Tibial nerve (tissue), 4 donors: Measurements from ENCODE around the gene FBXL17. TPM values are rescaled to one million over a fixed set of nuclear protein-coding genes. Genes with fewer than 3 reads are reported as not detected.

Experiments
- DNase-seq, 2 donors: peaks; one replicate each; pipeline ENCODE4 v3.0.0-alpha.2; 2019; ENCODE audit warnings: low spot score in 2 of 2
- H3K27ac ChIP-seq, 4 donors: fragments of 200-600 bp; sonication (generic) in 3 of 4; one replicate each; pipeline ENCODE4 v1.5.1; 2017 to 2019; ENCODE audit warnings: mild to moderate bottlenecking in 1 of 4
- H3K27me3 ChIP-seq, 2 donors: fragments of 200-600 bp; sonication (generic) in 1 of 2; one replicate each; pipeline versions ENCODE4 v1.5.1 to v1.6.0; 2017 to 2019
- H3K36me3 ChIP-seq, 3 donors: fragments of 200-600 bp; sonication (generic); one replicate each; pipeline ENCODE4 v1.5.1; 2018 to 2019
- H3K4me1 ChIP-seq, 4 donors: fragments of 200-600 bp; sonication (generic) in 3 of 4; one replicate each; pipeline ENCODE4 v1.5.1; 2017 to 2019
- H3K4me3 ChIP-seq, 4 donors: fragments of 200-600 bp; sonication (generic) in 3 of 4; one replicate each; pipeline ENCODE4 v1.5.1; 2017 to 2019; ENCODE audit warnings: mild to moderate bottlenecking in 1 of 4, moderate library complexity in 1 of 4
- H3K9me3 ChIP-seq, 4 donors: fragments of 200-600 bp; sonication (generic) in 3 of 4; one replicate each; pipeline ENCODE4 v1.5.1; 2017 to 2019
- CTCF ChIP-seq, 5 experiments: fragments of 200-600 bp in 3 of 5; fragments of 450-650 bp in 2 of 5; sonication (generic) in 3 of 5; IDR thresholded peaks; one replicate each; pipeline ENCODE4 v1.5.1; 2016 to 2019; ENCODE audit warnings: antibody characterized with exemption in 5 of 5, mild to moderate bottlenecking in 3 of 5, moderate library complexity in 2 of 5
- EP300 ChIP-seq, 2 donors: sonication (generic); formaldehyde crosslinking; IDR thresholded peaks; one replicate each; pipeline ENCODE4 v1.6.1; 2017; ENCODE audit warnings: antibody characterized with exemption in 2 of 2, mild to moderate bottlenecking in 1 of 2
- POLR2A ChIP-seq, 2 donors: fragments of 450-650 bp; IDR thresholded peaks; one replicate each; pipeline ENCODE4 v1.6.1; 2017; ENCODE audit warnings: antibody characterized with exemption in 2 of 2, mild to moderate bottlenecking in 2 of 2, moderate library complexity in 2 of 2
- WGBS, 2 donors: methylation state at CpG; one replicate each; pipeline ENCODE4 v1.1.5; 2018; 5-methylcytosine and 5-hydroxymethylcytosine counted together
- total RNA-seq, 4 donors: library from RNA; depleted of rRNA; stranded (reverse); fragments of >200 nt; gene quantifications; one replicate each; pipeline ENCODE4 v1.1.0, GENCODE V29; 2016

The FBXL17 gene
- total RNA-seq, 4 donors from 2014 or later, result 16.5 to 19.0 (median 17.6) TPM

GRCh38 chr5:107957051-107957450 is 424.8 kb downstream of the FBXL17 start:
- 59 to 72% methylated on average over 3 of the region's 3 CpGs for WGBS, 2 donors
- no peak for DNase-seq
- Histone ChIP-seq H3K36me3 (no peaks in the 10 kb centered on the region), H3K9me3 (no peaks in the 10 kb centered on the region), H3K4me1 (no peaks in the 10 kb centered on the region), H3K27ac (no peak overlapping the region), H3K27me3 (no peaks in the 10 kb centered on the region), H3K4me3 (no peak overlapping the region)
- no peak for TF ChIP-seq EP300 (IDR thresholded peaks at IDR 0.05)
- no peak for TF ChIP-seq POLR2A (IDR thresholded peaks at IDR 0.05)
- no peak for TF ChIP-seq CTCF (IDR thresholded peaks at IDR 0.05)

- Histone ChIP-seq H3K4me1 (no peaks in the 10 kb centered on the region), H3K36me3 (no peaks in the 10 kb centered on the region), H3K27me3 (no peaks in the 10 kb centered on the region), H3K27ac (no peak overlapping the region), H3K9me3 (no peaks in the 10 kb centered on the region), H3K4me3 (no peak overlapping the region)
- WGBS, 2 donors, result 70 to 79% methylated on average over 3 of the region's 3 CpGs
- TF ChIP-seq CTCF (IDR thresholded peaks at IDR 0.05) (no peak), EP300 (IDR thresholded peaks at IDR 0.05) (no peak), POLR2A (IDR thresholded peaks at IDR 0.05) (no peak)
- no peak for DNase-seq
Measured at GRCh38 chr5:107955321-107955720, 426.6 kb downstream of the FBXL17 start.

- no peak for TF ChIP-seq CTCF (IDR thresholded peaks at IDR 0.05)
- TF ChIP-seq EP300 (IDR thresholded peaks at IDR 0.05), result no peak
- TF ChIP-seq POLR2A (IDR thresholded peaks at IDR 0.05), result no peak
Measured at GRCh38 chr5:107954254-107954653, 427.6 kb downstream of the FBXL17 start.

GRCh38 chr5:107952450-107952849 is 429.4 kb downstream of the FBXL17 start:
- H3K27me3 ChIP-seq, result no peaks in the 10 kb centered on the region
- TF ChIP-seq POLR2A (IDR thresholded peaks at IDR 0.05) (no peak), EP300 (IDR thresholded peaks at IDR 0.05) (no peak), CTCF (IDR thresholded peaks at IDR 0.05) (no peak)
- DNase-seq, result no peak
- no peaks in the 10 kb centered on the region for H3K4me1 ChIP-seq
- H3K36me3 ChIP-seq, result no peaks in the 10 kb centered on the region
- 73 to 76% methylated on average over 4 of the region's 4 CpGs for WGBS, 2 donors
- H3K27ac ChIP-seq, result no peak overlapping the region
- H3K9me3 ChIP-seq, result no peaks in the 10 kb centered on the region
- no peak overlapping the region for H3K4me3 ChIP-seq

More at GRCh38 chr5:107954254-107954653, 427.6 kb downstream of the FBXL17 start:
- Histone ChIP-seq H3K4me1 (no peaks in the 10 kb centered on the region), H3K27ac (no peak overlapping the region), H3K27me3 (no peaks in the 10 kb centered on the region), H3K4me3 (no peak overlapping the region), H3K36me3 (no peaks in the 10 kb centered on the region), H3K9me3 (no peaks in the 10 kb centered on the region)
- no peak for DNase-seq

- Histone ChIP-seq H3K4me1 (no peaks in the 10 kb centered on the region), H3K9me3 (no peaks in the 10 kb centered on the region), H3K27ac (no peak overlapping the region), H3K4me3 (no peak overlapping the region), H3K36me3 (no peaks in the 10 kb centered on the region), H3K27me3 (no peaks in the 10 kb centered on the region)
- no peak for DNase-seq
- whole genome bisulfite sequencing, 2 donors, result 69 to 86% methylated on average over 3 of the region's 3 CpGs
- TF ChIP-seq POLR2A (IDR thresholded peaks at IDR 0.05) (no peak), EP300 (IDR thresholded peaks at IDR 0.05) (no peak), CTCF (IDR thresholded peaks at IDR 0.05) (no peak)
Measured at GRCh38 chr5:107951309-107951708, 430.6 kb downstream of the FBXL17 start.
